Measurements from ENCODE around the gene HACD4. TPM values are rescaled to one million over a fixed set of nuclear protein-coding genes. Genes with fewer than 3 reads are reported as not detected.

HACD4 gene
- total and polyA plus RNA-seq, 8 donors = 0.09 to 1.7 (median 0.28) TPM

DNA sequence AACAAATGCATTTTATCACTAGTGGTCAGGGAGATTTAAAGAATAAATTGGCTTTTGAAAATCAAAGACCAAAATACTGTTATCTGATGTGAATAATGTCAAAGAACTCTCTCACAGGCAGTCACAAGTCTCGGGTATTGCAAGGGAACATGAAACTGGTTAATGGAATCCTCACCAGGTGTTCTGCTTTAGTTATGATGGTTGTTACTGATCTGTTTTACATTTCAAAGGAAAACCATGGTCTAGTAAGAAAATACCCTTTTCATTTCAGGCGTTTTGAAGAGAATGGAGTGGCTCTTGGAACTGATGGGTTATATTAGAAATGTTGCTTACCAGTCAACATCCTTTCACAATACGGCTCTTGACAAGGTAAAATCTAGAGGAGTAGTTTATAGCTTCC is 43.4 kb downstream of the HACD4 start:
- no peaks in the 10 kb centered on the region for H3K9me3 ChIP-seq
- DNase-seq (no peak), FAIRE-seq (no peak), ATAC-seq (no peak)
- peaks cover 0 to 19% (median 0%) of the 10 kb centered on the region in 3 donors for H3K36me3 ChIP-seq
- no peaks in the 10 kb centered on the region for H3K27me3 ChIP-seq
- no peak overlapping the region for H3K4me3 ChIP-seq
- H3K4me1 ChIP-seq = no peaks in the 10 kb centered on the region
- TF ChIP-seq, protein P1, sequence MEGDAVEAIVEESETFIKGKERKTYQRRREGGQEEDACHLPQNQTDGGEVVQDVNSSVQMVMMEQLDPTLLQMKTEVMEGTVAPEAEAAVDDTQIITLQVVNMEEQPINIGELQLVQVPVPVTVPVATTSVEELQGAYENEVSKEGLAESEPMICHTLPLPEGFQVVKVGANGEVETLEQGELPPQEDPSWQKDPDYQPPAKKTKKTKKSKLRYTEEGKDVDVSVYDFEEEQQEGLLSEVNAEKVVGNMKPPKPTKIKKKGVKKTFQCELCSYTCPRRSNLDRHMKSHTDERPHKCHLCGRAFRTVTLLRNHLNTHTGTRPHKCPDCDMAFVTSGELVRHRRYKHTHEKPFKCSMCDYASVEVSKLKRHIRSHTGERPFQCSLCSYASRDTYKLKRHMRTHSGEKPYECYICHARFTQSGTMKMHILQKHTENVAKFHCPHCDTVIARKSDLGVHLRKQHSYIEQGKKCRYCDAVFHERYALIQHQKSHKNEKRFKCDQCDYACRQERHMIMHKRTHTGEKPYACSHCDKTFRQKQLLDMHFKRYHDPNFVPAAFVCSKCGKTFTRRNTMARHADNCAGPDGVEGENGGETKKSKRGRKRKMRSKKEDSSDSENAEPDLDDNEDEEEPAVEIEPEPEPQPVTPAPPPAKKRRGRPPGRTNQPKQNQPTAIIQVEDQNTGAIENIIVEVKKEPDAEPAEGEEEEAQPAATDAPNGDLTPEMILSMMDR (IDR thresholded peaks at IDR 0.05) = no peak
- intact Hi-C loops (cut with DNase I) = no loop called here
- WGBS, 2 donors = 91 to 97% methylated on average over 3 of the region's 3 CpGs
- no peak overlapping the region for H3K27ac ChIP-seq

DNA sequence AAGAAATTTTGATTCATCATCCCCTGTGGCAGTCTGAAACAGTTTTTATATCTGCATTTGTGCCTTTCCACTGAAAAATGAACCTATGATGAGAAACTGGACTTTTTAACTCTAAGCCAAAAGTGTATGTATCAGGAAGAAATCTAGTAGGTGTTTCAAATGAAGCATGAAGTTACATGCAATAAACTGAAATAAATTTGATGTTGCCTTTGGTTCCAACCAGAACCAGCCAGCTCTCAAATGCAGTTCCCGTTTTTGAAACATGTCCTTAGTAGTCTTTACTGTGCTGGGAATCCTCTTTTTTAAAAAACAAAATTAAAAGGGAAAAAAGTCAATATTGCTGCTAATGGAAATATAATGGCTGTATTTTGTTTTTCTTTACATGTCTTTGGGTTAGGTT is 43.9 kb downstream of the HACD4 start:
- DNase-seq = no peak
- 88 to 92% methylated on average over 1 of the region's 1 CpG for WGBS, 2 donors
- no peak overlapping the region for H3K27ac ChIP-seq
- no peaks in the 10 kb centered on the region for H3K27me3 ChIP-seq
- peaks cover 0 to 19% (median 0%) of the 10 kb centered on the region in 3 donors for H3K36me3 ChIP-seq
- no peaks in the 10 kb centered on the region for H3K9me3 ChIP-seq
- no peak for ATAC-seq
- no peaks in the 10 kb centered on the region for H3K4me1 ChIP-seq
- TF ChIP-seq, protein P1 (IDR thresholded peaks at IDR 0.05) = no peak
- no peak for FAIRE-seq
- H3K4me3 ChIP-seq = no peak overlapping the region
- intact Hi-C loops (cut with DNase I) = no loop called here

DNA sequence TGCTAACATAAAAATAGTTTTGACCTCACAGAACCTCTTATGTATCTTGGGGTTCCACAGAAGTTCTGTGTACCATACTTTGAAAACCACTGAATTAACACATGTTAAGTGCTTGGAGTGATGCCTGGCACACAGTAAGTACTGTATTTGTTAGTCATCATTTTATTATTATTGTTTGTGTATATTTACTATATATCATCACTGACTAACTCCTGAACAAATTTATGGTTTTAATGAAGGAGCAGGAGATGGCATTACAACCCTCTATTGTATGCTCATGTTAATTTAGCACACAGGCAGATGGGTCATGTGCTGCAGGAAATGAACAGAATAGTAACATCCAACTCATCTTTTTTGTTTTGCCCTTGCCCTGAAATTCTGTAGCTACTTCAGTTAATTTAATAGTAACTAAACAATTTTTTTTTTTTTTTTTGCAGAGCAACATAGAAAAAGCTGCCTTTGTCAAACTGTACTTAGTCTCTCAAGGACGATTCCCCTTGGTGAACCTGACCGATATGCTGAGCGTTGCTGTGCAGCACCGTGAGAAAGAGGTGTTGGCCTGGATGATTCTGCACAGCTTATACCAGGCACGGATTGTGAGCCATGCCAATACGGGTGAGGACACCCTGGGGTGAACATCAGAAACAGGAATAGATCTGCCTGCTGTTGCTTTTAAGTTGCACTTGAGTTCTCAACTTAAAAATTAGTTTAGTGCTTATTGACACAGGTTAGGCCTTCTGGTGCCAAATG is 45.4 kb downstream of the HACD4 start:
- peaks cover 0 to 19% (median 0%) of the 10 kb centered on the region in 3 donors for H3K36me3 ChIP-seq
- no peak overlapping the region for H3K4me3 ChIP-seq
- H3K4me1 ChIP-seq = no peaks in the 10 kb centered on the region
- TF ChIP-seq, protein P1 (IDR thresholded peaks at IDR 0.05) = no peak
- no peaks in the 10 kb centered on the region for H3K27me3 ChIP-seq
- FAIRE-seq = no peak
- no peak for DNase-seq
- intact Hi-C loops (cut with DNase I) = no loop called here
- WGBS, 2 donors = 84 to 86% methylated on average over 6 of the region's 6 CpGs
- ATAC-seq = no peak
- no peaks in the 10 kb centered on the region for H3K9me3 ChIP-seq
- no peak overlapping the region for H3K27ac ChIP-seq

DNA sequence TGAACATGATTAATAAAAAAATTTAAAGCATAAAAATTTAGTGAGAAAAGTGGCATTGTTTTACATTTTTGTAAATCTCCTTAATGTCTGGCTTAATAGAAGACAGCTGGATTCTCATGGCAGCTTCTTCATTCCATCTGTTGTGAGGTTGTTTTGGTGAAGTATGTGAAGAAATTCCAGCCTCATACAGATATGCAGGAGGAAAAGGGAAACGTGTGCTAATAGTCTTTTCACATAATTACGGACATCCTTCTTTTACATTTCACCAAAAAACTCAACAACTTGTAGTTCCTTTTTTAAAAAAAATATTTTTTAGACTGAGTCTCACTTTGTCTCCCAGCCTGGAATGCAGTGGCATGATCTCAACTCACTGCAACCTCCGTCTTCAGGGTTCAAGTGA is 46.9 kb downstream of the HACD4 start:
- Histone ChIP-seq H3K9me3 (no peaks in the 10 kb centered on the region), H3K36me3 (peaks cover 0 to 8% (median 0%) of the 10 kb centered on the region in 3 donors), H3K4me3 (no peak overlapping the region), H3K27me3 (no peaks in the 10 kb centered on the region), H3K4me1 (no peaks in the 10 kb centered on the region), H3K27ac (no peak overlapping the region)
- WGBS, 2 donors = 85 to 92% methylated on average over 3 of the region's 3 CpGs
- FAIRE-seq (no peak), ATAC-seq (no peak), DNase-seq (no peak)
- intact Hi-C loops (cut with DNase I) = no loop called here
- TF ChIP-seq, protein P1 (IDR thresholded peaks at IDR 0.05) = no peak

DNA sequence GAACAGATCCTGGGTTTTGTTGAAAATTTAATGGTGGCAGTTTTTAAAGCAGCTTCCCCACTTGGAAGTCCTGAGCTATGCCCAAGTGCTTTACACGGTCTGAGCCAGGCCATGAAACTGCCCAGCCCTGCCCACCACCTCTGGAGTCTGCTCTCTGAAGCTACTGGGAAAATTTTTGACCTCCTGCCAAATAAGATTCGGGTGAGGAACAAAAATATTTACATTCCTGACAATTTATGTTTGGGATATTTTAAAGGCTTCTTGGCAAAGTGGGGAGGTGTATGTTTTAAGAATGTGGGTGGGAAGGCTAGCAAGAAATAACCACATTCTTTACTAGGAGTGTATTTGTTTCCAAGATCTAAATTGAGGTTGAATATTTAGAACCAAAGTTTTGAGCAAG is 50.0 kb downstream of the HACD4 start:
- peak in 1 of 4 donors; percentile 39 for ATAC-seq
- TF ChIP-seq, protein P1 (IDR thresholded peaks at IDR 0.05) = no peak
- no peak overlapping the region for H3K27ac ChIP-seq

More for the DNA sequence above, 50.0 kb downstream of the HACD4 start:
- intact Hi-C loops (cut with DNase I) = no loop called here
- Histone ChIP-seq H3K9me3 (no peaks in the 10 kb centered on the region), H3K4me3 (no peak overlapping the region), H3K27me3 (no peaks in the 10 kb centered on the region), H3K36me3 (peaks cover 0 to 15% (median 0%) of the 10 kb centered on the region in 3 donors), H3K4me1 (no peaks in the 10 kb centered on the region)
- FAIRE-seq (no peak), DNase-seq (no peak)
- 38 to 42% methylated on average over 2 of the region's 2 CpGs for WGBS, 2 donors
